ENCODE results near the gene SEC14L5.

GRCh38 chr16:5020551-5020950, 62.4 kb downstream of the SEC14L5 start:
- TF ChIP-seq, protein P1, sequence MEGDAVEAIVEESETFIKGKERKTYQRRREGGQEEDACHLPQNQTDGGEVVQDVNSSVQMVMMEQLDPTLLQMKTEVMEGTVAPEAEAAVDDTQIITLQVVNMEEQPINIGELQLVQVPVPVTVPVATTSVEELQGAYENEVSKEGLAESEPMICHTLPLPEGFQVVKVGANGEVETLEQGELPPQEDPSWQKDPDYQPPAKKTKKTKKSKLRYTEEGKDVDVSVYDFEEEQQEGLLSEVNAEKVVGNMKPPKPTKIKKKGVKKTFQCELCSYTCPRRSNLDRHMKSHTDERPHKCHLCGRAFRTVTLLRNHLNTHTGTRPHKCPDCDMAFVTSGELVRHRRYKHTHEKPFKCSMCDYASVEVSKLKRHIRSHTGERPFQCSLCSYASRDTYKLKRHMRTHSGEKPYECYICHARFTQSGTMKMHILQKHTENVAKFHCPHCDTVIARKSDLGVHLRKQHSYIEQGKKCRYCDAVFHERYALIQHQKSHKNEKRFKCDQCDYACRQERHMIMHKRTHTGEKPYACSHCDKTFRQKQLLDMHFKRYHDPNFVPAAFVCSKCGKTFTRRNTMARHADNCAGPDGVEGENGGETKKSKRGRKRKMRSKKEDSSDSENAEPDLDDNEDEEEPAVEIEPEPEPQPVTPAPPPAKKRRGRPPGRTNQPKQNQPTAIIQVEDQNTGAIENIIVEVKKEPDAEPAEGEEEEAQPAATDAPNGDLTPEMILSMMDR (IDR thresholded peaks at IDR 0.05): no peak
- TF ChIP-seq EZH2phosphoT487 (IDR thresholded peaks at IDR 0.05): no peak

Data from neural progenitor cell (in vitro differentiated cells).